ENCODE results near the gene FGF1.

- TF ChIP-seq POLR2A (IDR thresholded peaks at IDR 0.05; ENCODE audit: low read length) = no peak
- no peak for TF ChIP-seq GATA1 (IDR thresholded peaks at IDR 0.05; ENCODE audit: low read depth, low read length)
These were observed 34.9 kb upstream of the FGF1 start for GRCh38 chr5:142720641-142721271.

All from erythroblast (primary cell).